HepG2 (cell line): Measurements from ENCODE around the gene CDK10. TPM values are rescaled to one million over a fixed set of nuclear protein-coding genes. Genes with fewer than 3 reads are reported as not detected.

Source experiments
- ARNT ChIP-seq: fragments of 450-650 bp; IDR thresholded peaks from 2 replicates; pipeline ENCODE4 v1.6.1; 2017
- ATF7-NPFF ChIP-seq: sonication (generic); formaldehyde crosslinking; IDR thresholded peaks from 2 replicates; pipeline ENCODE4 v1.8.1; 2023; ENCODE audit warnings: mild to moderate bottlenecking, low read depth, missing genetic modification reagents, moderate library complexity
- FOXO4 ChIP-seq: sonication (generic); formaldehyde crosslinking; conservative IDR thresholded peaks from 2 replicates; pipeline ENCODE4 v1.8.1; 2023; ENCODE audit warnings: missing genetic modification reagents
- GTF2F1 ChIP-seq: fragments of 150-350 bp; IDR thresholded peaks from 2 replicates; pipeline ENCODE4 v1.6.1; 2014; ENCODE audit warnings: low read length
- HCFC1 ChIP-seq: fragments of 150-350 bp; IDR thresholded peaks from 2 replicates; pipeline ENCODE4 v1.6.1; 2014; ENCODE audit warnings: low read depth, low read length
- ISL2 ChIP-seq: sonication (generic); formaldehyde crosslinking; IDR thresholded peaks from 2 replicates; pipeline ENCODE4 v1.5.0; 2020; ENCODE audit warnings: missing genetic modification reagents
- KLF6 ChIP-seq: IDR thresholded peaks from 2 replicates; pipeline ENCODE4 v1.8.0; 2016; ENCODE audit warnings: missing biosample characterization, missing genetic modification reagents
- KMT2A ChIP-seq: sonication (generic); formaldehyde crosslinking; IDR thresholded peaks from 2 replicates; pipeline ENCODE4 v1.4.0; 2020; ENCODE audit warnings: missing genetic modification reagents
- PBX3 ChIP-seq: sonication (generic); formaldehyde crosslinking; IDR thresholded peaks from 2 replicates; pipeline ENCODE4 v1.8.1; 2023; ENCODE audit warnings: missing genetic modification reagents, inconsistent platforms, borderline replicate concordance
- PHB2 ChIP-seq: fragments of 450-650 bp; IDR thresholded peaks from 2 replicates; pipeline ENCODE4 v1.6.1; 2018; ENCODE audit not compliant: partially characterized antibody
- RXRA ChIP-seq: sonication (generic); formaldehyde crosslinking; IDR thresholded peaks from 2 replicates; pipeline ENCODE4 v1.5.1; 2020; ENCODE audit warnings: missing genetic modification reagents
- SALL1 ChIP-seq: sonication (generic); formaldehyde crosslinking; IDR thresholded peaks from 2 replicates; pipeline ENCODE4 v1.8.0; 2022; ENCODE audit warnings: mild to moderate bottlenecking, missing genetic modification reagents
- SMARCE1 ChIP-seq: fragments of 450-650 bp; IDR thresholded peaks from 2 replicates; pipeline ENCODE4 v1.6.1; 2017; ENCODE audit warnings: borderline replicate concordance
- SMC3 ChIP-seq: IDR thresholded peaks from 2 replicates; pipeline ENCODE4 v1.6.1; 2011; ENCODE audit warnings: low read length, improper control_type of control experiment
- SRSF4 ChIP-seq: fragments of 200-400 bp; formaldehyde crosslinking; IDR thresholded peaks from one replicate; pipeline ENCODE4 v1.6.1; 2018; ENCODE audit warnings: mild to moderate bottlenecking, low read depth, low read length, moderate library complexity; ENCODE audit not compliant: poor library complexity, severe bottlenecking
- TMF1 ChIP-seq: sonication (generic); formaldehyde crosslinking; IDR thresholded peaks from 2 replicates; pipeline ENCODE4 v1.8.1; 2022; ENCODE audit warnings: low read depth, missing genetic modification reagents
- U2AF1 ChIP-seq: fragments of 200-400 bp; formaldehyde crosslinking; optimal IDR thresholded peaks from 2 replicates; pipeline ENCODE3; 2017; ENCODE audit warnings: mild to moderate bottlenecking, low read depth, low read length
- XBP1 ChIP-seq: sonication (generic); formaldehyde crosslinking; IDR thresholded peaks from 2 replicates; pipeline ENCODE4 v1.5.0; 2020; ENCODE audit warnings: missing genetic modification reagents
- ZKSCAN1 ChIP-seq: fragments of 150-350 bp; IDR thresholded peaks from 2 replicates; pipeline ENCODE4 v1.6.1; 2014; ENCODE audit warnings: low read length
- ZNF230 ChIP-seq: sonication (generic); formaldehyde crosslinking; IDR thresholded peaks from 2 replicates; pipeline ENCODE4 v1.4.0; 2020; ENCODE audit warnings: mild to moderate bottlenecking, missing genetic modification reagents
- ZNF337 ChIP-seq: sonication (generic); formaldehyde crosslinking; IDR thresholded peaks from 2 replicates; pipeline ENCODE4 v1.5.1; 2020; ENCODE audit warnings: missing genetic modification reagents, low read depth, mild to moderate bottlenecking, borderline replicate concordance
- ZNF576 ChIP-seq: sonication (generic); formaldehyde crosslinking; IDR thresholded peaks from 2 replicates; pipeline ENCODE4 v1.4.0; 2020; ENCODE audit warnings: mild to moderate bottlenecking, missing genetic modification reagents
- ZNF646 ChIP-seq: sonication (generic); formaldehyde crosslinking; IDR thresholded peaks from 2 replicates; pipeline ENCODE4 v1.9.0; 2021; ENCODE audit warnings: mild to moderate bottlenecking, missing genetic modification reagents
- polyA plus RNA-seq, 8 experiments: library from polyadenylated mRNA; depleted of rRNA in 3 of 8; stranded (reverse) in 7 of 8; unstranded in 1 of 8; fragments of >200 nt; fragmentation: Illumina TruSeq in 4 of 8; extraction: Trizol in 4 of 8; gene quantifications; 2 replicates each; pipeline versions ENCODE4 v1.2.1 to v1.2.3, GENCODE V29; 2011 to 2016; ENCODE audit warnings: low read depth in 4 of 8, missing spikeins in 1 of 8, mixed read lengths in 1 of 8; ENCODE audit not compliant: insufficient read depth in 1 of 8
- total RNA-seq, 5 experiments: library from RNA; depleted of rRNA; stranded (reverse); fragments of >200 nt; fragmentation: Illumina TruSeq; extraction: Trizol; gene quantifications; 2 replicates each; pipeline ENCODE4 v1.2.3, GENCODE V29; 2016; ENCODE audit warnings: low read depth in 1 of 5

CDK10 gene
- total and polyA plus RNA-seq, 2 of the 13 experiments (the other 11 are each of a cell fraction or from before 2014, with no cell fraction given), result 2.5 to 3.9 TPM

GRCh38 chr16:89720813-89721545 is 34.5 kb downstream of the CDK10 start, which contains the start of the genes VPS9D1 and ZNF276 (continued):
- TF ChIP-seq SALL1 (CRISPR knock-in tag) (peak; percentile 86), PBX3 (no peak), U2AF1 (peak; percentile 69), FOXO4 (CRISPR knock-in tag) (no peak), SRSF4 (no peak), ZNF230 (CRISPR knock-in tag) (no peak; the same call in 1 of the 2 replicates), XBP1 (CRISPR knock-in tag) (no peak), ZKSCAN1 (peak; percentile 58), ZNF646 (CRISPR knock-in tag) (no peak), ZNF337 (CRISPR knock-in tag) (no peak; the same call in 1 of the 2 replicates), GTF2F1 (0 out of 2 replicates have a peak, but pooled peaks have one; percentile 25), KLF6 (peak; percentile 22; the same call in 1 of the 2 replicates), ARNT (no peak), PHB2 (no peak), TMF1 (CRISPR knock-in tag) (peak; percentile 93), HCFC1 (peak; percentile 82), ISL2 (CRISPR knock-in tag) (no peak; the same call in 1 of the 2 replicates), SMC3 (no peak), ATF7-NPFF (CRISPR knock-in tag) (peak; percentile 98), RXRA (0 out of 2 replicates have a peak, but pooled peaks have one; percentile 55), SMARCE1 (no peak), ZNF576 (CRISPR knock-in tag) (no peak), KMT2A (CRISPR knock-in tag) (peak; percentile 85; the same call in 1 of the 2 replicates)
